GM18951 (cell line): ENCODE data around the gene TRMT61A.
"Not testable (repeated sequence)": the region's sequence is repeated elsewhere in the genome, so short reads cannot be mapped to it uniquely, and the experiment has no call there.

ENCODE experiments used
- POLR2A ChIP-seq: IDR thresholded peaks from 4 replicates; pipeline ENCODE4 v1.6.1; 2011; ENCODE audit warnings: mild to moderate bottlenecking; ENCODE audit not compliant: insufficient read length, insufficient read depth; ENCODE audit errors: extremely low read depth
- in situ Hi-C: fragments of 300-500 bp; cut with MboI; formaldehyde crosslinking; loops from one replicate; pipeline ENCODE4 v1.12.0; 2022; ENCODE audit warnings: low sequenced_read_pairs, mixed read lengths, inconsistent platforms; ENCODE audit not compliant: unreplicated experiment

Gene TRMT61A

DNA sequence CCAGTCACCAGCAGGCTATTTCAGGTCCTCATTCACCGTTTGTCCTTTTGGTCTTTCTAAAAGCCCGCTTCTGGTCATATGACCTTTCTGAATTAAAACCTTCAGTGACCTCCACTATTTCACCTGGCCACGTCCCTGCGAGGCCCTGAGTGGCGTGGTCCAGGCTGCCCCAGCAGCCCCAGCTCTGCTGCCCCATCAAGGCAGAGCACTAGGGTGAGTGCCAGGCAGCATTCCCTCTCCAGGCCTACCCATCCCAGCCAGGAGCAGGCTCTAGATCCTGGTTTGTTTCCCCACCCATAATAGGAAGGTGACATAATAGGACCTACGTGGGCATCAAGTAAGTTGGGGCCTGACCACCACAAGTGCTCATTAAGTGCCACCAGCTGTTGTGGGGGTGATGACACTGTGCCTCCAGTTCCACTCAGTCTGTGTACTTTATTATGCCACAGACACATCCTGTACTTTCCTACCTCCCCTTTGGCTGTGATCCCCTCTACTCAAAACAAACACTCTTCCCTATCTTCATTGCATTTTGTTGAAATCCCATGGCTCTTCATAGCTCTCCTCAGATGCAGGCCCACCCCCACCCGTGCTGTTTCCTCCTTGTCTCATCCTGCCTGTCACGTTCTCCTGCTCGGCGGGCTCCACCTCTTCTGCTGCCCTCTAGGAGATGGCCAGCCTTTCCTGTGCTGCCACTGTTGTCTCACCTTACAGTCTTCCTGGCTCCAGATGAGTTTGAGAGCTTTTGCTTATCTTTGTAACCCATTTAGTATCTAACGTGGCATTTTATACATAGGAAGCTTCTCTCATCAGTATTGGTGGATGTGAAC is 27.7 kb upstream of the TRMT61A start:
- no peak for TF ChIP-seq POLR2A
- in situ Hi-C loops: no loop called here

- no peak for TF ChIP-seq POLR2A
- in situ Hi-C loops: no loop called here
Observed at GRCh38 chr14:103501921-103502669, 26.9 kb upstream of the TRMT61A start.

DNA sequence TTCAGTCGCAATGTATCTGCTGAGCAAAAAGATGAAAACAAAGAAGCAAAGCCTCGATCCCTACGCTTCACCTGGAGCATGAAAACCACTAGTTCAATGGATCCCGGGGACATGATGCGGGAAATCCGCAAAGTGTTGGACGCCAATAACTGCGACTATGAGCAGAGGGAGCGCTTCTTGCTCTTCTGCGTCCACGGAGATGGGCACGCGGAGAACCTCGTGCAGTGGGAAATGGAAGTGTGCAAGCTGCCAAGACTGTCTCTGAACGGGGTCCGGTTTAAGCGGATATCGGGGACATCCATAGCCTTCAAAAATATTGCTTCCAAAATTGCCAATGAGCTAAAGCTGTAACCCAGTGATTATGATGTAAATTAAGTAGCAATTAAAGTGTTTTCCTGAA is 26.1 kb upstream of the TRMT61A start:
- in situ Hi-C loops: no loop called here
- no peak for TF ChIP-seq POLR2A

- in situ Hi-C loops: no loop called here
- TF ChIP-seq POLR2A: no peak
Observed at GRCh38 chr14:103503296-103503695, 25.7 kb upstream of the TRMT61A start.

DNA sequence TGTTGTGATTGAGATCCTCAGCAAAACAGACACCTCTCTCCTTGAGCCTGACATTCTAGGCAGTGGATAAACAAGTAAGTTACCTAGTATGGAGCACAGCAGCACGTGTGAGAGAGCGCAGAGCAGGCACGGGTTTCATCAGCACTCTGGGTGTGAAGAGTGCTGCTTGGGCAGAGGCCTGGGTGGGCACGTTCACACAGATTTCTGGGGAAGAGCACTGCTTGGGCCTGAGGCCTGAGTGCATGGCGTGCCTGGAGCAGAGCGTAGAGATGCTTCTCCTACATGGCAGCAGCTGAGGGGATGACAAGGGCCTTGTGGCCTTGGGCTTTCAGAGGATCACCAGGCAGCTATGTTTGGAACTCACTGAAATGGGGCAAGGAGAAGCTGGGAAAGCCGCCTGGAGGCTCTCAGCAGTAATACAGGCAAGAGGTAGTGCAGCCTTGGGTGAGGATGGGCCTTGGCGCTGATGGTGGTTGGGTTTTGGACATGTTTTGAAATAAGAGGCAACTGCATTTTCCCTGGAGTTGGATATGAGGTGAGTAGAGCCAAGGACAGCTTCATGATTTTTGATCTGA is 23.9 kb upstream of the TRMT61A start:
- in situ Hi-C loops: no loop called here
- no peak for TF ChIP-seq POLR2A

GRCh38 chr14:103507751-103508150 is 21.2 kb upstream of the TRMT61A start:
- no peak for TF ChIP-seq POLR2A
- in situ Hi-C loops: no loop called here

GRCh38 chr14:103508521-103509329 is 20.3 kb upstream of the TRMT61A start:
- no peak for TF ChIP-seq POLR2A
- in situ Hi-C loops: no loop called here

GRCh38 chr14:103509864-103510723 is 18.9 kb upstream of the TRMT61A start:
- in situ Hi-C loops: no loop called here
- no peak for TF ChIP-seq POLR2A

- TF ChIP-seq POLR2A: no peak
- in situ Hi-C loops: no loop called here
Observed at GRCh38 chr14:103510724-103511693, 18.0 kb upstream of the TRMT61A start.

GRCh38 chr14:103512180-103512579 is 16.8 kb upstream of the TRMT61A start:
- in situ Hi-C loops: not testable (repeated sequence)

- in situ Hi-C loops: no loop called here
Observed at GRCh38 chr14:103512701-103513611, 16.0 kb upstream of the TRMT61A start.

More at GRCh38 chr14:103512701-103513611, 16.0 kb upstream of the TRMT61A start:
- no peak for TF ChIP-seq POLR2A
